Measurements from ENCODE around the gene BOLA3.
"Not testable (repeated sequence)": the region's sequence is repeated elsewhere in the genome, so short reads cannot be mapped to it uniquely, and the experiment has no call there.

The BOLA3 gene

GRCh38 chr2:74101574-74102300, 46.0 kb downstream of the BOLA3 start:
- DNase-seq, result no peak

- DNase-seq, result no peak
Observed at GRCh38 chr2:74100254-74101216, 47.2 kb downstream of the BOLA3 start.

DNA sequence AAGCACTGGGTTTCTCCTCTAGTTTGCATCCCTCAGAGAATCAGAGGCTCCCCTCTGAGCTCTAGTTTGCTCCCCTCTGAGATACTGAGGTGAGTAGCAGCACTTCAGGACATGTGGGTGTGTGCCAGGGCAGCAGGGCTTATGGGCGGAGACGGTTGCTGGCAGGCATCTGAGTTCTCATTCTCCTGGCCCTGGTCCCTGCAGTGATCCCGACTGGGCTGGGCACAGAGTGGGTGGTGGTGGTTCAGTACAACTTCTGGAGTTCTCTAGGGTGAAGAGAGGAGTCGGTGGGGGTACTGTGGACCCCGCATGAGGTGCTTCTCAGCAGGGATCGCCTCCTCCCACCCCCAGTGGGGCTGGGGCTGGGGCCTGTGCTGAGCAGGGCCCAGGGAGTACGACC, 47.9 kb downstream of the BOLA3 start:
- DNase-seq, result no peak

DNA sequence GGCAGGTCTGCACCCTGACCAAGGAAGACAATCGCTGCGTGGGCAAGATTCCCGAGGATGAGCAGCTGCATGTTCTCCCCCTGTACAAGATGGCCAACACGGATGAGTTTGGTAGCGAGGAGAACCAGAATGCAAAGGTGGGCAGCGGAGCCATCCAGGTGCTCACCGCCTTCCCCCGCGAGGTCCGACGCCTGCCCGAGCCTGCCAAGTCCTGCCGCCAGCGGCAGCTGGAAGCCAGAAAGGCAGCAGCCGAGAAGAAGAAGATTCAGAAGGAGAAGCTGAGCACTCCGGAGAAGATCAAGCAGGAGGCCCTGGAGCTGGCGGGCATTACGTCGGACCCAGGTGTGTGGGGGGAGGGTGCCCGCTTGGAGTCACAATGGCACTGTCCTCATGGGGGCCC, 48.4 kb downstream of the BOLA3 start:
- no peak for DNase-seq

GRCh38 chr2:74097574-74097973, 50.1 kb downstream of the BOLA3 start:
- no peak for DNase-seq

- DNase-seq, result no peak
Observed at GRCh38 chr2:74096052-74096451, 51.7 kb downstream of the BOLA3 start.

GRCh38 chr2:74095632-74096031, 52.1 kb downstream of the BOLA3 start:
- DNase-seq, result no peak

DNA sequence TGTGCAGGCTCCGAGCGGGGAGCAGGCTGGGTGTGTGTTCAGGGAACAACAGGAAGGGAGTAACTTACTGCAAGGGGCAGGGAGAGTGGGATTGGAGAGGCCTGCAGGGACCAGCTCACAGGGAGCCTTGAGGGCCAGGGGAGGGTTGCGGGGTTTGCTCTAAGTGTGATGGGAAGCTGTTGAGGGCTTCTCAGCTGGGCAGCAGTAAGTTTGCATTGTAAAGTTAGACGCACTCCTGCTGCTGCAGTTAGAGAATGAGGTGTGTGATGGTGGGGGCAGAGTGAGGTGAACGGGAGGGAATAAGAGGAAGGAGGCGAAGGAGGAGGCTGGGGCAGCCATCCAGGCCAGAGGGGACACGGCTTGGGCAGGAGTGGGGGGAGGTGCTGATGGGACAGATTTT, 53.4 kb downstream of the BOLA3 start:
- no peak for DNase-seq

DNA sequence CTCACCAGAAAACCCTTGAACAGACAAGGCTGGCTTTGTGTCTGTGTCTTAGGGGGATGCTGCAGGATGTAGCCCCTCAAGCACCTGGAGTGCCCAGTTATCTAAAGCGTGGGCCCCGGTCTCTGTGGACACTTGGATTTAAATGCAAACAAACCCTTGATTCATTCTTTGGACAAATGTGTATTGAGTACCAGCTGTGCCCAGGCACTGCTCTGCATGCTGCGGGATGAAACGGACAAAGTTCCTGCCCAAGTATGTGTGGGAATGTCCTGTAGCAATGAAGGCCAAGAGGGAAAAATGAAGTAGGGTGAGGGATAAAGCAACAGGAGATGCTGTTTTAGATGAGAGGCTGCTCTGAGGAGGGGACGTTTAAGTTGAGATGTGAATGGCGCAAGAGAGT, 53.9 kb downstream of the BOLA3 start:
- DNase-seq, result no peak

DNA sequence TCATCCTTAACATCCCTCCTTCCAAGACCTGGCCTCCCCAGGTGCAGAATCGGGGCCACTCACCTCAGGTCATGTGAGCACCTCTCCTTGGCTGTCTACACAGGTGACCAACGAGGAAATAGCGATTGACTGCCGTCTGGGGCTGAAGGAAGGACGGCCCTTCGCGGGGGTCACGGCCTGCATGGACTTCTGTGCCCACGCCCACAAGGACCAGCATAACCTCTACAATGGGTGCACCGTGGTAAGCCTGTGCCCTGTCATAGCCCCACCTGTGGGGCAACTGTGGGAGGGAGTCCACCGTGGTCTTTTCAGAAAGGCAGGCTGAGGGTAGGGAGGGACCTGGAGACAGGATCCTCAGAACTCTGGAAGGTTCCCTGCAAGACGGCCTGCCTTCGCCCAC, 54.3 kb downstream of the BOLA3 start:
- DNase-seq, result no peak

- no peak for DNase-seq
Observed at GRCh38 chr2:74092275-74092674, 55.4 kb downstream of the BOLA3 start.

DNA sequence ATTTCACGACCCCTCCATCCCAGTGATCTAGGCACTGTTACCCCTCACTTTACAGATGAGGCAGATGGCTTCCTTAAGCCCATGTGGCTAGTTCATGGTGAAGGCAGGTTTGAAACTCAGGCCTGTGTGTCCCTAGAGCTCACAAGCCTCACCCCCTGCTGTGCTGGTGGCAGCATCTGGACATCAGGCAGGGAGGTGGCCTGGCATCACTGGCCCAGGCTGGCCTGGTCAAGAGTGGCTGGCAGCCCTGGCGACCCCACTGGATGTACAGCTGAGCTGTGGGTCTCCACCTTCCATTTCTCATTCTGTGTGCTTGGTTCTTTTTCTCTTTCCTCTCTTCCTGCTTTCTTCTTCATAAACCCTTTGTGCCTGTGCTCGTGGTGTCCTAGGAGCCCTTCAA, 56.3 kb downstream of the BOLA3 start:
- DNase-seq, result no peak

- DNase-seq, result no peak
Observed at GRCh38 chr2:74089816-74090745, 57.6 kb downstream of the BOLA3 start.

GRCh38 chr2:74088676-74089075, 59.0 kb downstream of the BOLA3 start:
- DNase-seq, result not testable (repeated sequence)

- DNase-seq, result no peak
Observed at GRCh38 chr2:74087696-74088095, 60.0 kb downstream of the BOLA3 start.

DNA sequence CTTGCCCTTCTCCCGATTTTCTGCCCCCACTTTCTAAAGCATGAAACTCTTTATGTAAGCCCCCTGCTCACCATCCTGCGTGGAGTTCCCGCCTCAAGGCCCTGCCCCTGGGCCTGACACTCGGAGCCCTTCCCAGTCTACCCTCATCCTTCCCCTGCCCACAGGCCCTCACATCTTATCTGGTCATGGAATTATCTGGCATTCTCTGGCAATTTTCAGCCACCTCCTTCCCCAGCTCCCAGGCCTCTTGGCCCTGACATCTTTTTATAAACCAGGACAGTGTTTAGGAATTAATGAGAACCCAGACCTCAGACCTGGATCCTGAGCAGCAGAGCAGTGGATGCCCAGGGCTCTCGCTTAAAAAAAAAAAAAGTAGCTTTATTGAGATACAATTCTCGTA, 61.7 kb downstream of the BOLA3 start:
- no peak for DNase-seq
